GM12891 (cell line): ENCODE measurements around the gene PPP4R2.

ENCODE experiments used
- POLR2A ChIP-seq: IDR thresholded peaks from 2 replicates; pipeline ENCODE4 v1.6.1; 2011; ENCODE audit warnings: low read depth, low read length, control low read depth
- POLR2AphosphoS5 ChIP-seq: IDR thresholded peaks from 2 replicates; pipeline ENCODE4 v1.6.1; 2011; ENCODE audit warnings: low read depth, low read length, control low read depth

DNA sequence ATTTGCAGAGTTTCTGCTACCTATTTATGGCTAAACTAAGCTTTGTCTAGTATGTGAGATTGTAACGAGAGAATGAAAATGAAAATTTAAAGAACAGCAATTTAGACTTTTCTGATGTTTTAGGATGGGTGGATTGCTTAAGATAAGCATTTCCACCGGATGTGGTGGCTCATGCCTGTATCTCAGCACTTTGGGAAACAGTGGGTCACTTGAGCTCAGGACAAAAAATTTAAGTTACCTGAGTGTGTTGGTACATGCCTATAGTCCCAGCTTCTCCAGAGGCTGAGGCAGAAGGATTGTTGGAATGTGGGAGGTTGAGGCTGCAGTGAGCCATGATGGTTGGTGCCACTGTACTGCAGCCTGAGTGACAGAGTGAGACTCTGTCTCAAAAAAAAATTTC, 3.3 kb downstream of the PPP4R2 start:
- TF ChIP-seq POLR2A, result no peak
- TF ChIP-seq POLR2AphosphoS5, result no peak
